ENCODE results near the gene HEPN1.

The HEPN1 gene

GRCh38 chr11:124874571-124875255 lies 44.3 kb upstream of the HEPN1 start:
- no peak for DNase-seq (ENCODE audit: low read depth)
- no peak for TF ChIP-seq CTCF (IDR thresholded peaks at IDR 0.05; ENCODE audit: control insufficient read depth, extremely low read depth, insufficient read depth)

GRCh38 chr11:124875401-124875800 lies 43.6 kb upstream of the HEPN1 start:
- no peak overlapping the region; the same call in 1 of the 2 replicates for H3K4me3 ChIP-seq (ENCODE audit: low read depth, low read length)
- TF ChIP-seq CTCF (IDR thresholded peaks at IDR 0.05; ENCODE audit: control insufficient read depth, extremely low read depth, insufficient read depth): no peak
- DNase-seq (ENCODE audit: low read depth): no peak

More at GRCh38 chr11:124874571-124875255, 44.3 kb upstream of the HEPN1 start:
- no peak overlapping the region for H3K4me3 ChIP-seq (ENCODE audit: low read depth, low read length)

- DNase-seq (ENCODE audit: low read depth): peak; percentile 44
- peak; percentile 94 for TF ChIP-seq CTCF (IDR thresholded peaks at IDR 0.05; ENCODE audit: control insufficient read depth, extremely low read depth, insufficient read depth)
- peak overlapping the region; percentile 53 for H3K4me3 ChIP-seq (ENCODE audit: low read depth, low read length)
These were observed 42.9 kb upstream of the HEPN1 start for GRCh38 chr11:124875943-124876817.

- peak overlapping the region; percentile 53 for H3K4me3 ChIP-seq (ENCODE audit: low read depth, low read length)
- DNase-seq (ENCODE audit: low read depth): no peak
- TF ChIP-seq CTCF (IDR thresholded peaks at IDR 0.05; ENCODE audit: control insufficient read depth, extremely low read depth, insufficient read depth): no peak
These were observed 42.0 kb upstream of the HEPN1 start for GRCh38 chr11:124876818-124877630.

GRCh38 chr11:124877631-124877909 lies 41.5 kb upstream of the HEPN1 start:
- DNase-seq (ENCODE audit: low read depth): no peak
- no peak for TF ChIP-seq CTCF (IDR thresholded peaks at IDR 0.05; ENCODE audit: control insufficient read depth, extremely low read depth, insufficient read depth)
- H3K4me3 ChIP-seq (ENCODE audit: low read depth, low read length): no peak overlapping the region

- no peak for DNase-seq (ENCODE audit: low read depth)
- H3K4me3 ChIP-seq (ENCODE audit: low read depth, low read length): no peak overlapping the region
- no peak for TF ChIP-seq CTCF (IDR thresholded peaks at IDR 0.05; ENCODE audit: control insufficient read depth, extremely low read depth, insufficient read depth)
These were observed 40.9 kb upstream of the HEPN1 start for GRCh38 chr11:124877910-124878758.
